ENCODE measurements around the gene ADAP2.
A peak's percentile ranks its signal among the peaks of the same experiment; 100 is the strongest.
"Not testable (repeated sequence)": the region's sequence is repeated elsewhere in the genome, so short reads cannot be mapped to it uniquely, and the experiment has no call there.

ADAP2 gene

GRCh38 chr17:30929081-30929633 lies 7.4 kb downstream of the ADAP2 start:
- no peak for DNase-seq (ENCODE audit: low read depth, low spot score)
- TF ChIP-seq CTCF (IDR thresholded peaks at IDR 0.05; ENCODE audit: insufficient read depth, low read length, missing control alignments) = no peak
- POLR2A ChIA-PET = no interaction called here
- CTCF ChIA-PET = interaction anchor here (1.0 kb wide), 1 partner anchor 287 kb away, joined by 3 read pairs; no protein-coding TSS in a partner anchor
- no peak overlapping the region for H3K4me3 ChIP-seq (ENCODE audit: low read depth, low read length)

DNA sequence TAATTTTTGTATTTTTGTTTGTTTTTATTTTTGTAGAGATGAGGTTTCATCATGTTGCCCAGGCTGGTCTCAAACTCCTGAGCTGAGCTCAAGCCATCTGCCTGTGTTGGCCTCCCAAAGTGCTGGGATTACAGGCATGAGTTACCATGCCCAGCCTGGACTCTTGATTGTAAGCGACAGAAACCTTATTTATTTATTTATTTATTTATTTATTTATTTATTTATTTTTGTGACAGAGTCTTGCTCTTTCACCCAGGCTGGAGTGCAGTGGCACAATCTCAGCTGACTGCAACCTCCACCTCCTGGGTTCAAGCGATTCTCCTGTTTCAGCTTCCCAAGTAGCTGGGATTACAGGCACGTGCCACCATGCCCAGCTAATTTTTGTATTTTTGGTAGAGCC lies 8.1 kb downstream of the ADAP2 start:
- POLR2A ChIA-PET; H3K4me3 ChIP-seq (ENCODE audit: low read depth, low read length); DNase-seq (ENCODE audit: low read depth, low spot score): not testable (repeated sequence)
- CTCF ChIA-PET = interaction anchor here (1.3 kb wide), 1 partner anchor 10 kb away, joined by 4 read pairs; no protein-coding TSS in a partner anchor

DNA sequence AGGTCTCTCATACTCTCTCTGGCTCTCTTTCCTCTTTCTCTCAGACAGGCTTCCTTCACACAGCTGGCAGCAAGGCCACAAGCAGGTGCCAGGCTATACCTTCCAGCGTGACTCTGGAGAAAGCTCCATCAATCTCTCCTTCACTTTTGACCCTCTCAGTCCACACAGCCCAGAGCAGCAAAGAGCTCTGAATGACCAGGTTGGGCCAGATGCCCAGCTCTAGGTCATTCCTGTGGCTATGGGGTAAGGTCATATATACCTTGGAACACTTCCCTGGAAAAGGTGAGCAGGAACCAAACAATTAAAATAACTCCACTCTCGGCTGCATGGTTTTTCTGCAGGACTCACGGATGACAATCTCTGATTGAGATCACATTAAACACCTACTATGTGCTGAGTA lies 8.8 kb downstream of the ADAP2 start:
- no peak for DNase-seq (ENCODE audit: low read depth, low spot score)
- no peak for TF ChIP-seq CTCF (IDR thresholded peaks at IDR 0.05; ENCODE audit: insufficient read depth, low read length, missing control alignments)
- H3K4me3 ChIP-seq (ENCODE audit: low read depth, low read length) = no peak overlapping the region
- ChIA-PET CTCF (interaction anchor here (1.3 kb wide), 1 partner anchor 9 kb away, joined by 4 read pairs; no protein-coding TSS in a partner anchor), POLR2A (no interaction called here)

- DNase-seq (ENCODE audit: low read depth, low spot score); POLR2A ChIA-PET; H3K4me3 ChIP-seq (ENCODE audit: low read depth, low read length): not testable (repeated sequence)
- CTCF ChIA-PET = interaction anchor here (0.7 to 1.1 kb wide), 2 partner anchors 9 to 23 kb away, joined by 3 read pairs; no protein-coding TSS in a partner anchor
These were observed 9.8 kb downstream of the ADAP2 start for GRCh38 chr17:30931582-30931981.

GRCh38 chr17:30933966-30934365 lies 12.2 kb downstream of the ADAP2 start:
- no peak overlapping the region for H3K4me3 ChIP-seq (ENCODE audit: low read depth, low read length)
- DNase-seq (ENCODE audit: low read depth, low spot score) = no peak
- POLR2A ChIA-PET = interaction anchor here (0.5 kb wide), 1 partner anchor 676 kb away, joined by 3 read pairs; no protein-coding TSS in a partner anchor
- CTCF ChIA-PET = no interaction called here
- TF ChIP-seq CTCF (IDR thresholded peaks at IDR 0.05; ENCODE audit: insufficient read depth, low read length, missing control alignments) = no peak

- TF ChIP-seq CTCF (IDR thresholded peaks at IDR 0.05; ENCODE audit: insufficient read depth, low read length, missing control alignments) = no peak
- no peak for DNase-seq (ENCODE audit: low read depth, low spot score)
- CTCF ChIA-PET = interaction anchor here (0.8 kb wide), 1 partner anchor 9 kb away, joined by 4 read pairs; no protein-coding TSS in a partner anchor
- POLR2A ChIA-PET = no interaction called here
- H3K4me3 ChIP-seq (ENCODE audit: low read depth, low read length) = no peak overlapping the region
These were observed 17.4 kb downstream of the ADAP2 start for GRCh38 chr17:30939051-30939689.

- TF ChIP-seq CTCF (IDR thresholded peaks at IDR 0.05; ENCODE audit: insufficient read depth, low read length, missing control alignments) = peak; percentile 5
- H3K4me3 ChIP-seq (ENCODE audit: low read depth, low read length) = no peak overlapping the region
- no peak for DNase-seq (ENCODE audit: low read depth, low spot score)
- POLR2A ChIA-PET = no interaction called here
- CTCF ChIA-PET = no interaction called here
These were observed 20.7 kb downstream of the ADAP2 start for GRCh38 chr17:30942308-30943079.

Measured in AG04449 (cell line).